OCI-LY7 (cell line): ENCODE measurements around the gene PEX7. TPM values are rescaled to one million over a fixed set of nuclear protein-coding genes. Genes with fewer than 3 reads are reported as not detected.

Experiments used
- BruUV-seq: library from RNA; stranded (reverse); fragments of 400-500 nt; replicated peaks from 2 replicates; lab custom pipeline; 2021; lab: Mats Ljungman, UMichigan
- CTCF ChIA-PET: fragments of 300-600 bp; sonication (Branson Sonifier 250); formaldehyde crosslinking; loops from one replicate; lab custom pipeline; 2022; ENCODE audit warnings: antibody characterized with exemption; ENCODE audit not compliant: unreplicated experiment; lab: Charles Lee
- POLR2A ChIA-PET: fragments of 300-600 bp; sonication (Branson Sonifier 250); formaldehyde crosslinking; loops from one replicate; lab custom pipeline; 2022; ENCODE audit warnings: antibody characterized with exemption; lab: Charles Lee
- DNase-seq: peaks from one replicate; pipeline ENCODE4 v3.0.0-alpha.2; 2015; ENCODE audit warnings: low spot score
- H2AFZ ChIP-seq: fragments of 200-600 bp; sonication (generic), shearing (Covaris generic); 2 replicates; pipeline ENCODE4 v1.6.1; 2014; ENCODE audit warnings: mild to moderate bottlenecking, antibody characterized with exemption, low read length, moderate library complexity
- H3K27ac ChIP-seq: fragments of 200-600 bp; sonication (generic); 2 replicates; pipeline ENCODE4 v1.5.1; 2014; ENCODE audit warnings: mixed run types, low read depth, mild to moderate bottlenecking, moderate library complexity, low read length, inconsistent platforms; ENCODE audit not compliant: poor library complexity, severe bottlenecking
- H3K36me3 ChIP-seq: fragments of 200-600 bp; sonication (generic); 2 replicates; pipeline ENCODE4 v1.6.1; 2014; ENCODE audit warnings: mild to moderate bottlenecking, antibody characterized with exemption, low read length, moderate library complexity, mixed read lengths; ENCODE audit not compliant: insufficient read depth
- H3K4me1 ChIP-seq: fragments of 200-600 bp; sonication (generic); 2 replicates; pipeline ENCODE4 v1.5.1; 2014; ENCODE audit warnings: mild to moderate bottlenecking, low read length; ENCODE audit not compliant: insufficient read depth, poor library complexity, severe bottlenecking
- H3K4me2 ChIP-seq: fragments of 200-600 bp; sonication (generic); 2 replicates; pipeline ENCODE4 v1.6.1; 2014; ENCODE audit warnings: mild to moderate bottlenecking, low read length
- H3K4me3 ChIP-seq: fragments of 200-600 bp; sonication (generic); 2 replicates; pipeline ENCODE4 v1.5.1; 2014; ENCODE audit warnings: mild to moderate bottlenecking, low read depth, low read length; ENCODE audit not compliant: poor library complexity, severe bottlenecking
- H3K79me2 ChIP-seq: fragments of 200-600 bp; sonication (generic); 2 replicates; pipeline ENCODE4 v1.6.1; 2016; ENCODE audit warnings: low read depth, mild to moderate bottlenecking, low read length, moderate library complexity, mixed read lengths; ENCODE audit not compliant: insufficient read depth
- H3K9me2 ChIP-seq: fragments of 200-600 bp; sonication (generic); 2 replicates; pipeline ENCODE4 v1.6.1; 2016; ENCODE audit warnings: mild to moderate bottlenecking, low read length, mixed read lengths; ENCODE audit not compliant: insufficient read depth
- H3K9me3 ChIP-seq: fragments of 200-600 bp; sonication (generic); 2 replicates; pipeline ENCODE4 v1.6.1; 2014; ENCODE audit warnings: mild to moderate bottlenecking, mixed run types, low read length, mixed read lengths
- H4K20me1 ChIP-seq: fragments of 200-600 bp; sonication (generic); 2 replicates; pipeline ENCODE4 v1.6.1; 2014; ENCODE audit warnings: mild to moderate bottlenecking, antibody characterized with exemption, low read length, moderate library complexity, mixed read lengths; ENCODE audit not compliant: insufficient read depth
- EZH2phosphoT487 ChIP-seq: fragments of 200-600 bp; sonication (generic); IDR thresholded peaks from 2 replicates; pipeline ENCODE4 v1.6.1; 2018; ENCODE audit warnings: low read depth, borderline replicate concordance, mild to moderate bottlenecking, mixed run types, antibody characterized with exemption, low read length, moderate library complexity, mixed read lengths
- intact Hi-C: fragments of 100-400 bp; cut with micrococcal nuclease; formaldehyde crosslinking; loops from one replicate; pipeline ENCODE4 v1.10.0; 2022; ENCODE audit not compliant: unreplicated experiment
- total RNA-seq, 2 experiments: library from RNA; depleted of rRNA in 1 of 2; stranded (reverse); fragments of >200 nt in 1 of 2; shearing (Covaris generic) in 1 of 2; gene quantifications; 2 replicates each; pipeline ENCODE4 v1.2.3, GENCODE V29; 2014 to 2022
- TF ChIP-seq, protein P1 (sequence below): fragments of 200-600 bp; sonication (generic); conservative IDR thresholded peaks from 2 replicates; pipeline ENCODE4 v1.5.1; 2014; ENCODE audit warnings: mild to moderate bottlenecking, antibody characterized with exemption, low read length, moderate library complexity, mixed read lengths

The PEX7 gene
- total RNA-seq, 2 experiments from 2014 or later = 5.8 to 8.4 TPM

DNA sequence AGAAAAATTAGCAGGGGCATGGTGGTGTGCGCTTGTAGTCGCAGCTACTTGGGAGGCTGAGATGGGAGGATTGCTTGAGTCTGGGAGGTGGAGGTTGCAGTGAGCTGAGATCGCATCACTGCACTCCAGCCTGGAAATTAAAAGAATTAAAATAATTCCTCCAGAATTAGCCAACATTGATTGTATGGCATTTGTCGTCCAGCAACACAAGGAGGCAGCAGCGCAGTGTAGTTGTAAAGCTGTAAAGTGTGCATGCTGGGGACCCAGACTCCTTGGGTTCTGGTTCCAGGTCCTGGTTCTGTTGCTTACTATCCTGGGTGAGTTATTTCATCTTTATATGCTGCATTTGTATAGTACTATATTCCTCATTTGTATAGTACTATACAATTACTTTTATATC lies 41.4 kb downstream of the PEX7 start:
- Histone ChIP-seq H3K79me2 (no peaks in the 10 kb centered on the region), H3K36me3 (no peaks in the 10 kb centered on the region), H3K9me2 (no peaks in the 10 kb centered on the region), H2AFZ (no peak overlapping the region), H4K20me1 (no peaks in the 10 kb centered on the region), H3K9me3 (no peaks in the 10 kb centered on the region), H3K4me2 (no peak overlapping the region), H3K4me1 (no peaks in the 10 kb centered on the region), H3K4me3 (no peak overlapping the region), H3K27ac (no peak overlapping the region)
- intact Hi-C loops = no loop called here
- POLR2A ChIA-PET = interaction anchor here (0.6 to 0.9 kb wide), 2 partner anchors 60 to 188 kb away, joined by 3 to 4 read pairs; no protein-coding TSS in a partner anchor
- TF ChIP-seq EZH2phosphoT487 = no peak
- TF ChIP-seq, protein P1, sequence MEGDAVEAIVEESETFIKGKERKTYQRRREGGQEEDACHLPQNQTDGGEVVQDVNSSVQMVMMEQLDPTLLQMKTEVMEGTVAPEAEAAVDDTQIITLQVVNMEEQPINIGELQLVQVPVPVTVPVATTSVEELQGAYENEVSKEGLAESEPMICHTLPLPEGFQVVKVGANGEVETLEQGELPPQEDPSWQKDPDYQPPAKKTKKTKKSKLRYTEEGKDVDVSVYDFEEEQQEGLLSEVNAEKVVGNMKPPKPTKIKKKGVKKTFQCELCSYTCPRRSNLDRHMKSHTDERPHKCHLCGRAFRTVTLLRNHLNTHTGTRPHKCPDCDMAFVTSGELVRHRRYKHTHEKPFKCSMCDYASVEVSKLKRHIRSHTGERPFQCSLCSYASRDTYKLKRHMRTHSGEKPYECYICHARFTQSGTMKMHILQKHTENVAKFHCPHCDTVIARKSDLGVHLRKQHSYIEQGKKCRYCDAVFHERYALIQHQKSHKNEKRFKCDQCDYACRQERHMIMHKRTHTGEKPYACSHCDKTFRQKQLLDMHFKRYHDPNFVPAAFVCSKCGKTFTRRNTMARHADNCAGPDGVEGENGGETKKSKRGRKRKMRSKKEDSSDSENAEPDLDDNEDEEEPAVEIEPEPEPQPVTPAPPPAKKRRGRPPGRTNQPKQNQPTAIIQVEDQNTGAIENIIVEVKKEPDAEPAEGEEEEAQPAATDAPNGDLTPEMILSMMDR = no peak
- no peak for DNase-seq
- CTCF ChIA-PET = no interaction called here
- BruUV-seq = no TSS peak

GRCh38 chr6:136864676-136865075 lies 42.3 kb downstream of the PEX7 start:
- ChIA-PET POLR2A (interaction anchor here (0.6 to 1.2 kb wide), 2 partner anchors 187 to 456 kb away, joined by 3 to 4 read pairs; no protein-coding TSS in a partner anchor), CTCF (no interaction called here)
- intact Hi-C loops = no loop called here
- H3K4me2 ChIP-seq = no peak overlapping the region
- BruUV-seq = no TSS peak
- H3K4me3 ChIP-seq = no peak overlapping the region
- no peaks in the 10 kb centered on the region for H3K4me1 ChIP-seq
- no peaks in the 10 kb centered on the region for H3K36me3 ChIP-seq
- no peak overlapping the region for H2AFZ ChIP-seq
- H3K9me3 ChIP-seq = no peaks in the 10 kb centered on the region
- no peak for DNase-seq
- TF ChIP-seq, protein P1 = no peak
- no peak for TF ChIP-seq EZH2phosphoT487
- H4K20me1 ChIP-seq = no peaks in the 10 kb centered on the region
- no peaks in the 10 kb centered on the region for H3K9me2 ChIP-seq
- H3K27ac ChIP-seq = no peak overlapping the region
- no peaks in the 10 kb centered on the region for H3K79me2 ChIP-seq

- Histone ChIP-seq H3K4me2 (no peak overlapping the region), H3K9me3 (no peaks in the 10 kb centered on the region), H2AFZ (no peak overlapping the region), H3K4me3 (no peak overlapping the region), H4K20me1 (no peaks in the 10 kb centered on the region), H3K79me2 (no peaks in the 10 kb centered on the region), H3K4me1 (no peaks in the 10 kb centered on the region), H3K9me2 (no peaks in the 10 kb centered on the region), H3K27ac (no peak overlapping the region), H3K36me3 (no peaks in the 10 kb centered on the region)
- no peak for TF ChIP-seq EZH2phosphoT487
- TF ChIP-seq, protein P1 = no peak
- DNase-seq = no peak
- intact Hi-C loops = no loop called here
- POLR2A ChIA-PET = interaction anchor here (1.0 to 1.6 kb wide), 4 partner anchors 9 to 643 kb away, joined by 3 to 5 read pairs (median 4); no protein-coding TSS in a partner anchor
- CTCF ChIA-PET = no interaction called here
- BruUV-seq = no TSS peak
Observed at GRCh38 chr6:136866872-136867416, 44.6 kb downstream of the PEX7 start.
